ENCODE data around the gene ASIC1.

Gene ASIC1

DNA sequence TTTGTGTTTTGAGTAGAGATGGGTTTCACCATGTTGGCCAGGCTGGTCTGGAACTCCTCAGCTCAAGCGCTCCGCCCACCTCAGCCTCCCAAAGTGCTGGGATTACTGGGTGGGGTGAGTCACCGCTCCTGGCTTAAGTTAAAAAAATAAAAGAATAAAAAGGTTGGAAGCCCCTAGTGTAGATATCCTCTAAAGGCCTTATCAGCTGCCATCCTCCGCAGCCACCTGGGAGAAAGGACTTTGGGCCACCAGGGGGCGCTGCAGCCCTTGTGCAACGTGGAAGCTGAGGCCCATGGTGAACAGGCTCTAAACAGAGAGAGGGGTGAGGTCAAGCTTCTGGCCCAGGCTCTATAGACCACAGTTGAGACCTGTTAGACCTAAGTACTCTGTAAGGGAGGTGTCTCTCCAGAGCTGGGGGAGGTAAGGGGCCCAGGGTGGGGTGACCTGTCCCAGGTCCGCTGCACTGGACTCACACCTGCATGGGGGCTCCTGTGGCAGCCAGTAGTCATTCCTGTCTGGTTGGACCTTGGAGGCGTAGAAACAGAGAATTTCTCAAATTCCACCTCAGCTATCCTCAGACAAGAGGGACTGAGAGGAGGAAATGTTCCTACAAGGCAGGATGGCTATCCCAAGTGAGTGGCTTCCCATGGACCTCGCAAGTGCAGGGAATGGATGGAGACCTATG, 18.1 kb upstream of the ASIC1 start:
- DNase-seq (ENCODE audit: insufficient read length, low spot score): peak; percentile 77

DNA sequence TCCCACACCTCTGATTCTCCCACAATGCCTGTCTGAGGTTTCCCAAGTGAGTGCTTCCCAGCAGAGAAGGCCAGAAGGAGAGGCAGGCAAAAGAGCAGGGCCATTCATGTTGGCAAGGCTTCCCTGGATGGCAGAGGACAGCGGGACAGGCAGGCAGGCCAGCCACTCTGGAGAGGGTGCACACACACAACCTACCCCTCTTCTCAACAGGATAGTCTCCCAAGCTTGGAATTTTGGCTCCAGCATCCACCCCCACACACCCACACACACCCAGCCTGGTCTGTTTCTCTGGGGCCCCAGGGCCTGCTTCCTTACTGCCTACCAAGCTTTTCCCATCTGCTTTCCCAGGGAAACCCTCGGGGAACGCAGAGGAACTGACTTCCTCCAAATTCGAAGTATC, 16.7 kb upstream of the ASIC1 start:
- no peak for FAIRE-seq
- DNase-seq (ENCODE audit: insufficient read length, low spot score): no peak

More for the DNA sequence above, 18.1 kb upstream of the ASIC1 start:
- peak; percentile 60 for FAIRE-seq

DNA sequence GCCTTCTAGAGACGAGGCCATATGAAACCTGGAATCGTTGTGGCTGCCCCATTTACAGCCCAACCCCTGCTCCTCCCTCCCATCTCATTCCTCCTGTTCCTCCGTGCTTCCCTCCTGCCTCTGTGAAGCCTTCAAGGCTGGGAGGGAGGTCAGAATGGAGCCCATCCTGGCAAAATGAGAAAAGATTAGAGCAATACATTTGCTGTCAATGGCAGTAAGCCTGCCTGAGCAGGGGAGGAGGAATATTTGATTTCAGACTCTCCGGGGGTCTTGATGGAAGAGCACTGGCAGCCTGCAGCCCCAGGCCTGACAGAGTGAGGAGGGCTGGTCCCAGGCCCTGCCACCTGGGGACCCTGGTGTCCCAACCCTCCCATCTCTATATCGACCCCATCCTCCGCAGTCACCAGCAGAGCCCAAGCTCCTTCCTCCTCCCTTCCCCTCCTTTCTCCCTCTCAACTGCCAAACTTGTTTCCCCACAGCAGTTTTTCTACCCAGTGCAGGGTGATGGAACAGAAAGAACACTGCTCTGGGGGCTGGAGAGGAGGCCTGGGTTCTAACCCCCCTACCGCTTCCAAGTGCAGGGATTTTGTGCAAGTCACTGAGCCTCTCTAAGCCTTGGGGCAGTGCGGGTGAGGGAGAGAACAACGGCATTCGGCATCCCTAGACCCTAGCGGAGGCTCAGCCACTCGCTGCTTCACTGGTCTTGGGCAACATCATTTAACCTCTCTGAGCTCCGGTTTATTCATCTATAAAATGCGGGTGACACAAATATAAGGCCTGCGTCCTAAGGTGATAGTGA, 16.1 kb upstream of the ASIC1 start:
- no peak for DNase-seq (ENCODE audit: insufficient read length, low spot score)
- FAIRE-seq: no peak

DNA sequence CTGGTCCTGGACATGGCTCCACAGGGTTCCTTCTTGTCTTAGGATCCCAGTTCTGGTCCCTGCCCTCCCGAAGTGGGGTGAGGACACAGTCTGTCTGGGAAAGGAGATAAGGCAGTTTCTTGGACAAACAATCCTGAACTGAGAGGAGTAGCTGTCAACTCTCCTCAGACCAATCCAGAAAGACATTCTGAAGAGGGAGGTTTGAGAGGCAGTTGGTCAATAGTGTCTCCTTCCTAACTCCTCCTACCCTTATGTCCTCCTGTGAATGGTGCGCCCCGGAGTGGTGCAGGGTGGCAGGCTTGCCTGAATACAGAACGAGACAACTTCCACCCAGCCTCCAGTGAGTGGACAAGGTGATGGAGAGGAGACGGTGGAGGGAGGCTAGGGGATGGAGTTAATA, 15.4 kb upstream of the ASIC1 start:
- no peak for FAIRE-seq

DNA sequence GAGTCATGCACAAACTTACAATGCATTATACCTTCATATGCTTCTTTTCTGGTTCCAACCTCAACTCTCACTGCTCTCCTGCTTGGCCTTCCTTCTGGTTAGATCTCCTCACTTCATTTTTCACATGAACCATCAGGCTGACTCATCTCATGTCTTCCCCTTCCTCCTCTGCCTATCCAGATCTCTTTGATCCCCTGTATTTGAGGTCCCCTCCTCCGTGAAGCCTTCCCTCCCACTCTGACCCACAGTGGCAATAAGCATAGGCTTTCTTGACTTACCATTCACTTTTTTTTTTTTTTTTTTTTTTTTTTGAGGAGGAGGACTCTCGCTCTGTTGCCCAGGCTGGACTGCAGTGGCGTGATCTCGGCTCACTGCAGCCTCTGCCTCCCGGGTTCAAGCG, 14.7 kb upstream of the ASIC1 start:
- FAIRE-seq: no peak
- no peak for DNase-seq (ENCODE audit: insufficient read length, low spot score)

More for the DNA sequence above, 15.4 kb upstream of the ASIC1 start:
- DNase-seq (ENCODE audit: insufficient read length, low spot score): no peak

DNA sequence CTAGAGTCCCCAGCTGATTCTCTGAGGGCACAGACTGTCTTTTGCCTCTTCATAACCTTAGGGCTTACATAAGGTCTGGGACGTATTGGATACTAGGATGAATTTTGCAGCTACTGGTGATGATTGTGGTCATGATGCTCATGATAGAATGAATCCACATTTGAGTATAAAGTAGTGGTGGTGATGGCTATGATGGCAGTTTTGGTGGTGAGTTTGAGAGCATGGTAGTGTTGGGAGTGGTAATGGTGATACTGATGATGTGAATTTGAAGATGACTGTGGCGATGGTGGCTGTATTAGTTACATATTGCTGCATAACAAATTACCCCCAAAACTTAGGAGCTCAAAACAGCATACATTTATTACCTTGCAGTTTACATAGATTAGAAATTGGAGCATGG, 14.1 kb upstream of the ASIC1 start:
- FAIRE-seq (no peak), DNase-seq (ENCODE audit: insufficient read length, low spot score) (no peak)

DNA sequence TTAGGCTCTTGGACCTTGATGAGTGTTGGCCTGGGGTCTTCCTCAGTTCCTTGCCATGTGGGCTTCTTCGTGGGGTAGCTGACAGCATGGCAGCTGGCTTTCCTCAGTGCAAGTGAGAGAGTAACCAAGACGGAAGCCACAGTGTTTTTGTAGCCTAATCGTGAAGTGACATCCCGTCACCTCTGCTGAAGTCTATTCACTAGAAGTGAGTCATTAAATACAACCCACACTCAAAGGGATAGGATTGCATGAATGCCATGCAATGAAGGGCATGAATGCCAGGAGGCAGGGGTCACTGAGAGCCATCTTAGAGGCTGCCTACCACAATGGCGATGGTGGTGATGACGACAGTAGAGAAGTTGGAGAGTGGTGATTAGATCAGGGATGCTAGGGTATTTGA, 13.5 kb upstream of the ASIC1 start:
- FAIRE-seq (no peak), DNase-seq (ENCODE audit: insufficient read length, low spot score) (no peak)

DNA sequence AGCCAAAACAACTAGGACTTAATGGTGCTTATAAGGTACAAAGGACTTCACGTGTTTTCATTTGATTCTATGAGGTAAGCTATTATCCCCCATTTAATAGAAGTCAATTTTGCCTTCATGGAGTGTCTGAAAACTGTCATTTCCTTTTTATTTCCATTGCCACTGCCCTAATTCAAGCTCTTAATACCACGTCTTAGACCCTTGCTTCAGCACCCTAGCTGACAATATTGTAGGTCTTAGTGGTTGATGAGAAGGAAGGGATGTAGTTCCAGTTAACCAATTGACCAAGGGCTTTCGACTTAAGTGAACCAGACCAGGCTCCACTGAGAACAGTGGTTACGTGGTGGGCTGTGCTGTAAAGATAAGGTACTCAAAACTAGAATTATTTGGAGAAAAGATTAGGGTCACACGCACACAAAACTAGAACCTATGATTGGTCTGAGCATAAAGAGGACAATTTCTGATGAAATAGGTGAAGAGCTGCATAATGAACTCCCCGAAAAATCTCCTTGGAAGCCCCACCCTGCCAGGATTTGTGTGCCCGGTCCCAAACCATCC, 9.6 kb upstream of the ASIC1 start:
- no peak for FAIRE-seq
- DNase-seq (ENCODE audit: insufficient read length, low spot score): no peak

DNA sequence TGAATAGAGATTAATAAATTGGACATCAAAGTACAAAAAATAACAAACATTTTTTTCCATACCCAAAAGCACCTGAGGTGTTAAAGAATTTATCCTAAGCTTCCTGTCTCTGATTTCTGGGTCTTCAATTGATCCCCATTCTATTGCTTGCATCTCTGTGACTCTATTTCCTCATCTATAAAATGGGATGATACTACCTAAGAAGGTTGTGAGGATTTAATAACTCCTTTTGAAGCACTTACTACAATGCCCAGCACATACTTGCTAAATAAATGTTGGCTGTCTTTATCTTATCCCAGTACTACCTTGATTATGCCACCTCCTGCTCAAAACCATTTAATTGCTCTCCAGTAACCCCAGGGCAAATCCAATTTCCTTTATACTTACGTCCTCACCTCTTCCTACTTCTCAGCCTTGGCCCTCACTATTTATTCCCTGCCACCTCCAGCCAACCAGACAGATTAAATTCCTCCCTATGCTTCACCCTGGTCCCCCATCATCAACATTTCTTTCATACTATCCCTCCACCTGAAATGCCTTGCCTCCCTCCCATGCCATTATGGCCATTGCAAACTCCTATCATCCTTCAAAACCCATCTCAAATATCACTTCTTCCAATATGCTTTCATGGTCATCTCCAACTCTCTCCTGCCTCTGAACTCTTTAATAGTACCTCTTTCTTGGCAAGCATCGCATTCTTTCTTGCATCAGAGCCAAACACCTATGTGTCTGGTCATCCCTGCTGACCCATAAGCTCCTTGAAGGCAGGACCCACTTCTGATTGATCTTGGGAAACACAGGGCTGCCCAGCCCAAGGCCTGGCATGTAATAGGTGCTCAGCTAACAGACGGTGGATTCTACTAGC, 7.9 kb upstream of the ASIC1 start:
- FAIRE-seq: no peak

DNA sequence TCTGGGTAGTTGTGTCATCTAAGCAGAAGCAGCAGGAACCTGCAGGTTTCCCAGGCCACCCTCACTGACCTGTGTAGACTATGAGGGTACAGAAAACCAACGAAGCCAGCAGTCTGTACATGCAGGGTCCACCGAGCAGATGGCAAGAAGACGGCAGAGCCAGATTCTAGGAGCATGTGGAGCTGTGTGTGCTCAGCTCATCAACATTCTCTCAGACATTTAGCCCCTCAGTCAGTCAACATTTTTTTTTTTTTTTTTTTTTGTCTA, 7.3 kb upstream of the ASIC1 start:
- DNase-seq (ENCODE audit: insufficient read length, low spot score) (no peak), FAIRE-seq (no peak)

More for the DNA sequence above, 7.9 kb upstream of the ASIC1 start:
- DNase-seq (ENCODE audit: insufficient read length, low spot score): no peak

DNA sequence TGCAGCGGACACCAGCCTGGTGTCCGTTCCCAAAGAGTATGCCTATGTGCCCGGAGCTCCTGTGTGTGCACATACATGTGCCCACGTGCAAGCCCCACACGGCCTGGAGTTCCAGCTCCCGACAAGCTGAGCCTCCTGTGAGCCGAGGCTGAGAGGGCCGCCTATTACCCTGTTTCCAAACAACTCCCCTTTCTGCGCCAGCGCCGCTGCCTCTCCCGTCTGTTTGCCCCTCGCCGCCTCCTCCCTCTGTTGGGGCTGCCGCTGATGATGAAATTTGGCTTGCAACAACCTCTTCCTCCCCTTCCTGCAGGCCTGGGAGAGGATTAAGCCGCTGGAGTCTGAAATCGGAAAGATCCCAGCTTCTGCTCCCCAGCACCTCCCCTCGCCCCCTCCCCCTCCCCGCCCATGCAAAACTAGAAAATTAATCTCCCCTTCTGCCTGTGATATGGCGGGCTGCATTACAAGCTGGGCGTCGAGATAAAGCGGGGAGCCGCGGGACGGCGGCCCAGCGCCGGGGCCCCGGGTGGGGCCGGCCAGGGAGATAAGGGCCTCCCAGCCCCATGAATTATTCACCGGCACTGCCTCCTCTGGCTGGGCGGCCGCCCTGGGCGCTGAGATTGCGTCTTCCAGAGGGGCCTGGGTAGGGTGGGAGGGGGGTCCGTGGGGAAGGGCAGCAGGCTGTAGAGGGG, 6.8 kb upstream of the ASIC1 start:
- DNase-seq (ENCODE audit: insufficient read length, low spot score): no peak
- no peak for FAIRE-seq

DNA sequence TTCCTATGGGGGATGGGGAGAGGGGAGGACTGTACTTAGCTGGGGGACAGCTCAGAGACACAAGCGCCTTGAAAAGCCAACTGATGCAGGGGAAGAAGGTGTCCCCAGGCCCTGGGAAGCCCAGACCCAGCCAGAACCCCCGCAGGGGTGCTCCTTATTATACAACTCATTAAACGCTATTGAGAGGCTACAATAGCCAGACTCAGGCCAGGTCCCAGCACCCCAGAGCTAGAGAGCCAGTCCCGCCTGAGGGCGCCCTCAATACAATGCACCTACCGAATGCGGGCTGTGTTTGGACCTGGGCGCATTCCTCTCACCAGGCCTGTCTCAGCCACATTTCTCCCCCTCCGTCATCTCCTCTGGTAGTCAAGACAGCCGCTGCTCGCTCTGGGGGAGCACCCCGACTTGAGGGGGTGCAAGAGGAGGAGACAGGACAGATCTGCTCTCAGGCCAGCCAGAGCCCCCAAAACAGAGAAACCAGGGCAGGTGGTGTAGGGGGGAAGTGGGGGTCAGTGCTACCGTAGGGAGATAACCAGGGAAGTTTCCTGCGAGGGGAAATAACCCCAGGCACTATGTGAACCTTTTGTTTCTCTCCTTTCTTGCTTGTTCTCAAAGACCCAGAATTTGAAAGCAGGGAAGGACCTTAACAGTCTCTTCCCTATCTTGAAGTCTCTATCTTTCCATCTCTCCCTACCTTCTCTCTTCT, 6.1 kb upstream of the ASIC1 start:
- no peak for DNase-seq (ENCODE audit: insufficient read length, low spot score)
- FAIRE-seq: no peak

DNA sequence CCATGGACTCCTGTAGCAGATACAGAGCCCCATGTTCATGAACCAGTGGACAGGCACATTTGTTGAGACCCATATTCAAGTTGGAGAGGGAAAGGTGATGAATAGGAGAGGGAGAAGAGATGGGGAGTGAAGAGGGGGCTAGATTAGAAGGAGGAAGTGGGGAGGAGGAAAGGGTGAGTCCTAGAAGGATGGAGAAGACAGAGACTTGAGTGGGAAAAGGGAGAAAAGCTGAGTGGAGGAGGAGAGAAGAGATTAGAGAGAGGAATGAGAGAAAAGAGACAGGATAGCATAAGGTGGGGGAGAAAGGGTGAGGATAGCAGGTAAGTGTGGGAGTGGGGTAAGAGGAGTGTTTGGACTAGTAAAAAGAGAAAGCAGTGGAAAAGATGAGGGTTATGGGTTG, 4.9 kb upstream of the ASIC1 start:
- FAIRE-seq: no peak

DNA sequence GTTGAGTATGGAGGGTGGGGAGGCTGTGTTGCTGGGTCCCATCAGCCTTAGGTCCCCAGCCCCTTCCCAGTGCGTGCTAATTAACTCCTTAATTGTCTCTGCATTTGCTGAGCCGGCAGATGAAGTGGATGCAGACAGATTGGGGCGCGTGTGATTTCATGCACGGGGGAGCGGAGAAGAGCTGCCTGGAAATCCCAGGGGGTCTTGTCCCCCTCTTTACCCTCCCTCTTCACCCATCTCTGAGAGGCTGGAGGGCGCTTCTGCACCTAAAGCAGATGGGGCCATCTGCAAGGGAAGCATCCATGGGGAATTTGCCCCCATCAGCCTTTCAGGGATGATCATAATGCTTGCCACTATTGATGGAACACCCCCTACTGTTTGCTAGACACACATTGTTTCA, 4.4 kb upstream of the ASIC1 start:
- no peak for FAIRE-seq
- no peak for DNase-seq (ENCODE audit: insufficient read length, low spot score)

More for the DNA sequence above, 4.9 kb upstream of the ASIC1 start:
- DNase-seq (ENCODE audit: insufficient read length, low spot score): no peak

DNA sequence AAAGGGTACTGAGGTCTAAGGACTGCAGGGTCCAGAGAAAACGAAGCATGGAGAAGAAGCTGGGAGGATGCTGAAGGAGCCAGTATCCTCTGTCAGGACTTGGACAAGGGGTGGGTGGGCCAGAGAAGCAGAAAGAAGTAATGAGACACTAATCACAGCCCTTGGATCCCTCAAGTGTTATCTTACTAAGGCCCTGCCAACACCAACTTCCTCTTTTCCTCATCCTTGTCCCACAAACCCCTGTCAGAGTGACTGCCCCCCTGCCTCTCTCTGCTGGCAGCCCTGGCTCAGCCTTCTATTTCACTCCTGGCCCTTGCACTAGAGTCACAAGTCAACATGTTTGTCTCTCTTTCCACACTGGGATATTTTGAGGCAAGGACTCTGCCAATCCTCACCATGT, 3.8 kb upstream of the ASIC1 start:
- DNase-seq (ENCODE audit: insufficient read length, low spot score) (no peak), FAIRE-seq (no peak)

DNA sequence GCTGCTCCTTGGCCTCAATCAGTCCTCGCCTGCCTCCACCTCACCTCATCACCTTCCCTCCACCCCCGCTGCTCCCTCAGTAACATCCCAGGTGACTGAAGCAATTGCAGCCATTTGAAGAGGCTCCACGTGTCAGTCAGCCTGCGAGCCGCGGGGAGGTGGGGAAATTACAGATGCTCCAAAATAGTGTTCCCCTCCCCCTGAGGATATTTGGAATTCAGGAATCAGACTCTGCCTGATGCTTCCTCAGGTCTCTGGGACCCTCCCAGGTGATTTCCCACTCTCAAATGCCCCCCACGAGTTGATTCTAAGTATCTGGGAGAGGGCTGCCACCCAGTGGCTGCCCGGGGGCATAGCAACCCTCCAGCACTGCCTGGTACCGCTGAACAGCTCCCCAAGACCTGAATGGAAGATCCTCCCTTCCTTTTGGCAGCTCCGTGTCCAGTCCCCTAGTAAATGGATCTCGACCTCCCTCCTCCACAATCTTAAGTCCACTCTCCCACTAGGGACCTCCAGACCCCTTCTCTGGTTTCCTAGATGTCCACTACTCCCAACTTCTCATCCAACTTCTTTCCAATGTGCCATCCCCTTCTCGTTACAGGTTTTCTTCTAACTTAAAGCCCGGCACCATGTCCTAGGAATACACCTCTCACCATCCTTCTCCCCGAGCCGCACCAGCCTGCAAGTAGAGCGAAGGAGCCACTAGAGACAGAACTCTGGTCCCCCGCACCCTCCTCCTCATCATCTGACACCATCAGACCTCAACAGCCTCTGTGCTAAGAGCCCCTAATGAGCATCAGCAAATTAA, 1.4 kb upstream of the ASIC1 start:
- FAIRE-seq (peak; percentile 87), DNase-seq (ENCODE audit: insufficient read length, low spot score) (peak; percentile 90)

DNA sequence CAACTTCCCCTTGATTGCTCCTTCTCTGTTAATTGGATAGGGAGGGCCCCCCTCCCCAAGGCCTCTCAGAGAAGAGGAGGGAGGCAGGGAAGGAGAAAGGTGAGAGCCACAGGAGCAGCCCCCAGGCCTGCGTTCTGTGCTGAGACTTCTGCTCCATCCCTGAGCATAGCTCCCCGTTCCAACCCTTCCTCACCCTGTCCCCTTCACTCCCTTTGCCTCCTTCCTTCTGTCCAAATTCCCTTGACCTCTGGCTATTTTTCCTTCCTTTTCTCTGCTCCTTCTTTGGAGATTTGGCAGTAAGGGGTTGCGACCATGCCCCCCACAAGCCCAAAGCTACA, 788 bp upstream of the ASIC1 start:
- no peak for FAIRE-seq
- no peak for DNase-seq (ENCODE audit: insufficient read length, low spot score)

DNA sequence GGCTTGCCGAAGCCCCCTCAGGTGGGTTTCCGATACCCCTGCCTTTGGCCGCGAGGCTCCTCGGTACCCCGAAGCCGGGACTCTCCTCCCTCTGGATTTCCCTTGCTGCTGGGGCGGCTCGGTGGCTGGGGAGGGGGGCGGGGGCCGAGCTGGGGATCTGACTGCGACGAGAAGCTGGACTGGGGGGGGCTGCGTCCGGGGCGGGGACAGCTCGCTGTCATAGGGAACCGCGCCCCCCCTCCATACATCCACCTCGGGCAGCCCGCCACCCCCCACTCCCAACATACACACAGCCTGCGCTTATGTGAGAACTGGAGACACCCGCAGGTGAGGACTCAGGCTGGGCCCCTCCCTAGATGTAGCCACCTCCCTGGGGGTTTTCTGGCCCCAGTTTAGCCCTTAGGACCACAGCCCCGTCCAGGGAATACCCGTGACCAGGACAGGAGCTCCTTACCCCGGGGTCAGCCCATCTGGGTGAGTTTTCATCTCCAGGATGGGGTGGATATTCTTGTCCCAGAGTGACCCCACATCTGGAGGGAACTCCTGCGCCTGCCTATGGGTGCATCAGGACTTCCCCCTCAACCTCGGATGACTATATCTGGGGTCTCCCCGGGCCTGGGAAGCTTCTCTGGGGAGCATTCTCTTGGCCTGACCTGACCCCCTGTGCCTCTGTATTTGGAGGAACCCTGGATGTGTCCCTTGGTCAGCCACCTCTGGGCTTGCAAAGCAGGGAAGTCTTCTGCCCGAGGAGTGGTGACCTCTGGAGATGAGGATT, 687 bp downstream of the ASIC1 start:
- no peak for FAIRE-seq

More for the DNA sequence above, 687 bp downstream of the ASIC1 start:
- DNase-seq (ENCODE audit: insufficient read length, low spot score): no peak

Data from GM19239 (cell line).